ENCODE data around the gene TRDN.
"Not testable (repeated sequence)": the region's sequence is repeated elsewhere in the genome, so short reads cannot be mapped to it uniquely, and the experiment has no call there.

Gene TRDN

DNA sequence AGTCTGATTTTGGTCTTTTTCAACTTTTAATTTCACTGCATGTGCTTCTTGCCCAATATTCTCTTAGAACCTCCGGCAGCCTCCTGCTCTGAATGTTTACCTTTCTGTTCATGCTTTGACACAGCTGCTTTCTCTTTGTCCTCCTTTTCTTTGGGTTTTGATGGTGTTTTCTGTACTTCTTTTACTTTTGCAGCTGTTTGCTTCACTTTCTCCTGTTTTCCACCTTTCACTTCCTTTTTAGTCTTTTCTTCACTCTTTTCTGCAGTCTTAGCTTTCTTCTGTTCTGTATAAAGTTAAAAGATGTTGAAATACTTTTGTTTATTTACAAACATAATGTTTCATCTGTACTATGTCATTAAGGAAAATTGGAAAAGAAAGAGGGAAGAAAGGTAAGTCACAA is 133.1 kb downstream of the TRDN start:
- DNase-seq (ENCODE audit: low spot score), result no peak

DNA sequence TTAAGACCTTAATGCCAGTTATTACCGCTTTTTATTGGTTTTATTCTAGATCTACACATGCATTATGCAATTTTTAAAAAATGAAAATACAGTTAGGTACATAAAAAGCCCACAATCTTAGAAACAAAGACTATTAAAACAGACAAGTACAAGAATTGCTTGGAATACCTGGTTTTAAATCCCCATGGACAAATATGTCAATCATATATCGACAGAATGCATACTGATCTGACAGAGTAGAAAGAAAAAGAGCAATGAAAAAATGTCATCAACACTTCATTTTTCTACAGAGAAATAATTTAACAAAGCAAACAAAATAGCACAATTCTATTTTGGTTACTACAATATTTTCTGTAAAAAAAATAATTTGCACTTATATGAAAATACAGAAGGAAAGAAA is 139.7 kb downstream of the TRDN start:
- DNase-seq (ENCODE audit: low spot score), result no peak

GRCh38 chr6:123489589-123489988 is 147.2 kb downstream of the TRDN start:
- no peak for DNase-seq (ENCODE audit: low spot score)

- DNase-seq (ENCODE audit: low spot score), result no peak
Measured at GRCh38 chr6:123480986-123481385, 155.8 kb downstream of the TRDN start.

DNA sequence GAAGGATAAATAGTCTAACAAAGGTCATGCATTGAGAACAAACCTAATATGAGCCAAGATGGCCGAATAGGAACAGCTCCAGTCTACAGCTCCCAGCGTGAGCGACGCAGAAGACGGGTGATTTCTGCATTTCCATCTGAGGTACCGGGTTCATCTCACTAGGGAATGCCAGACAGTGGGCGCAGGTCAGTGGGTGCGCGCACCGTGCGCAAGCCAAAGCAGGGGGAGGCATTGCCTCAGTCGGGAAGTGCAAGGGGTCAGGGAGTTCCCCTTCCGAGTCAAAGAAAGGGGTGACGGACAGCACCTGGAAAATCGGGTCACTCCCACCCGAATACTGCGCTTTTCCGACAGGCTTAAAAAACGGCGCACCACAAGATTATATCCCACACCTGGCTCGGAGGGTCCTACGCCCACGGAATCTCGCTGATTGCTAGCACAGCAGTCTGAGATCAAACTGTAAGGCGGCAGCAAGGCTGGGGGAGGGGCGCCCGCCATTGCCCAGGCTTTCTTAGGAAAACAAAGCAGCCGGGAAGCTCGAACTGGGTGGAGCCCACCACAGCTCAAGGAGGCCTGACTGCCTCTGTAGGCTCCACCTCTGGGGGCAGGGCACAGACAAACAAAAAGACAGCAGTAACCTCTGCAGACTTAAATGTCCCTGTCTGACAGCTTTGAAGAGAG is 164.6 kb downstream of the TRDN start:
- DNase-seq (ENCODE audit: low spot score), result not testable (repeated sequence)

DNA sequence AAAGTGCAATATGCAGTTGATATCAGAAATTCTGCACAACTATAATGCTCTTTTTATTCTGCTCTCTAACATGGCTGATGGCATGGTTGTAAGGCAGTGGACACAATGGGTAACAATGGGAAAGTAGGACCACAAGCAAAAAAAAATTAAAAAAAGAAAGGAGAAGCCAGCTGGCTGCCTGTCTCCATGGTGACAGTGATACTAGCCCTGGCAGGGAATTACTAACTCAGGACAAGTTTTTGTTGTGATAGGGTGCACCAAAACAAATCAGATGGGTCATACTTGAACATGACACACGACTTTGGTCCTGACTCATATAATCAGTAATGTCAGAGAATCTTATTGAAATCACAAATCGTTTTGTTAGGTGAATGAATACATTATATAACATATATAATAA is 169.4 kb downstream of the TRDN start:
- no peak for DNase-seq (ENCODE audit: low spot score)

DNA sequence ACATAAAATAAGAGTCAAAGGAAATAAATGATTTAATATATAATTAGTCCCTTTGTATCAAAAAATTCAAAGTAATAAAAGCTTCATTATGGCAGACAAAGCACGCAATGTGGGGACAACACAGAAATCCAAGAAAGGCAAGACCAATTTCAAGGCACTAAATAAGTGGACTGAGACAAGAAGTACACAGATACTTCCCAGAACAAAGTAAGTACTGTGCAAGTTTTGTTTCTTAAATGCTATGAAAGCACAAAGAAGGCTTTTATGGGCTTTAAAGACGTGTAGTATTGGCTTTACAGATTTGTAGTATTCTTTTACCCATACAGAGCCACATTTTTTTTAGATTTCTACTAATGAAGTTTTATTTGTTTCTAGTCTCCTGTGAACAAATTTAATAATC is 174.6 kb downstream of the TRDN start:
- no peak for DNase-seq (ENCODE audit: low spot score)

DNA sequence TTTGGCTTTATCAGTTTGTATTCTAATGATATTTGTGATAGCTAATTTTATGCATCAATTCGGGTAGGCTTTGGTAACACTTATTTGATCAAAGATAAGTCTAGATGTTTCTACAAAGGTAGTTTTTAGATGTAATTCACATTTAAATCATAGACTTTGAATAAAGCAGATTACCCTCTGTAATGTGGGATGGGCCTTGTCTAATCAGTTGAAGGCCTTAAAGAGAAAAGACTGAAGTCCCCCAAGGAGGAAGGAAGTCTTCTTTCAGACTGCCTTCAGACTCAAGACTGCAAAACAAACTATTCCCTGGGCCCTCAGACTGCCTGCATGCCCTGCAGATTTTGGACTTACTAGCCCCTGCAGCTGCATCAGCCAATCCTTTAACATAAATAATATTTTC is 178.5 kb downstream of the TRDN start:
- DNase-seq (ENCODE audit: low spot score), result no peak

DNA sequence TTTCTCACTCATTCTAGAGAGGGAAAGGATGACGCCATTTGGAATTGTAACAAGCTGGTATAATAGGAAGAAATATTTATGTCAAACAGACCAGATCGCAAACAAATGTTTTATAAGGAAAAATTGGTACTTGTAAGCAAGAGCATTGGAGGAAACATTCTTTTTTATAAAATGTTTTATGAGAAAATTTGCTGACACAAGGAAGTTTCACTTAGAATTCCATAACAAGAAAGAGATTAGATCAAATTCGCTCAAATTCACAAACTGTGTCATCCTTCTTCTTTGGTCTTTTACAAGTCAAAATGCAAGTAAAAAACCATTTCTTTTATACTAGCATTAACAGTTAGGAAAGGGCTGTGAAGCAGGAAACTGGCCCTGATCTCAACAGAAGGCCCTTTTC is 179.9 kb downstream of the TRDN start:
- no peak for DNase-seq (ENCODE audit: low spot score)

DNA sequence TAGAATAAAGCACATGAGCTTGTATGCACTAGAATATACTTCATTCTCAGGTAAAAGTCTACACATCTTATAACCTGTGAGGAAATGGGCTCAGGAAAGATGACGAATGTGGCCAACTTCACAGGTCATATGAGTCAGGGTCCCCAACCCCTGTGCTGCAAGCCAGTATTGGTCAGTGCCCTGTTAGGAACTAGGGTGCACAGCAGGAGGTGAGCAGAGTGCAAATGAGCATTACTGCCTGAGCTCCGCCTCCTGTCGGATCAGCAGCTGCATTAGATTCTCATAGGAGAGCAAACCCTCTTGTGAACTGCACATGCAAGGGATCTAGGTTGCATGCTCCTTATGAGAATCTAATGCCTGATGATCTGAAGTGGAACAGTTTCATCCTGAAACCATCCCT is 182.3 kb downstream of the TRDN start:
- no peak for DNase-seq (ENCODE audit: low spot score)

GRCh38 chr6:123453071-123453470 is 183.7 kb downstream of the TRDN start:
- not testable (repeated sequence) for DNase-seq (ENCODE audit: low spot score)

DNA sequence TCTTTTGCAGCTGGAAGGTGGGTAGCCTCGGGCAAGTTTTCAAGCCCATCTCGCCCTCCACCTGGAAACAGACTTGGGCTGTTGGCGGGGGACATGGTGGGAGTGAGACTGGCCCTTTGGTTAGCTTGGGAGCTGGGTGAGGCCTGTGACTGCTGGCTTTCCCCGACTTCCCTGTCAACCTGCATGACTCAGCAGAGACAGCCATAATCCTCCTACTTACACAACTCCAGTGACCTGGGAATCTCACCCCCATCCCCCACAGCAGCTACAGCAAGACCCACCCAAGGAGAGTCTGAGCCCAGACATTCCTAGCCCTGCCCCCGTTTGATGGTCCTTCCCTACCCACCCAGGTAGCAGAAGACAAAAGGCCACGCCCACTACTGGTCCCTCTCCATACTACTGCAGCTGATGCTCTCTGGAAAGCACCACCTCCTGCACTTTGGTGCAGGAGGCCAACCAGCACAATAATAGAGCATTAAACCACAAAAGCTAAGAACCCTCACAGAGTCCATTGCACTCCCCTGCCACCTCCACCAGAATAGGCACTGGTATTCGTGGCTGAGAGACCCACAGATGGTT is 188.4 kb downstream of the TRDN start:
- DNase-seq (ENCODE audit: low spot score), result no peak

DNA sequence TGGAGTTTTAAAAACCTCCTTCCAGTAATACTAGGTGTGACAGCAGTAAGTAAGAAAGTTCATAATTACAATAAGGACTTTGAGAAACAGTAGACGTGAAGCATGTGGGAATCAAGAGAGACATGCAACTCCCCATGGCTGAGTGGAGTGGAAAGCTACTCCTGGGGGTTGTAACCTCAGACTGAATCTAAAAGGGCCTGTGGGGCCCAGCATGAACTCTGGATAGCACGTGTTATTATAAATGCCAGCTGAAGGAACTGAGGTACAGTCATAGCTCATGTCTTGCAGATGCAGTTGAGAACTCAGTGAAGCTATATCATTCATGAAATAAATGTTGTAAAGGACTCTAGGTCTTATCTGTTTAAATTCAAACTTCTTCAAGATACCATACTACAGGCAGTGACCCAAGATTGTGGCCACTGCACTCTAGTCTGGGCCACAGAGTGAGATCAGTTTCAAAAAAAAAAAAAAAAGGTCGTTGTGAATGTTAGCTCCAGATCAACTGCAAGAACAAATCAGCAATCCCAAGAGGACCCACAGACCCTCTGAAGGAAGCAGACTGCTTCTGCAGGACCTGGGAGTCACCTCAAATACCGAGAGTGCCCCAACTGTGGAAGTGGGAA is 189.3 kb downstream of the TRDN start:
- DNase-seq (ENCODE audit: low spot score), result no peak

GRCh38 chr6:123439371-123439770 is 197.4 kb downstream of the TRDN start:
- no peak for DNase-seq (ENCODE audit: low spot score)

GRCh38 chr6:123434186-123434585 is 202.6 kb downstream of the TRDN start:
- no peak for DNase-seq (ENCODE audit: low spot score)

DNA sequence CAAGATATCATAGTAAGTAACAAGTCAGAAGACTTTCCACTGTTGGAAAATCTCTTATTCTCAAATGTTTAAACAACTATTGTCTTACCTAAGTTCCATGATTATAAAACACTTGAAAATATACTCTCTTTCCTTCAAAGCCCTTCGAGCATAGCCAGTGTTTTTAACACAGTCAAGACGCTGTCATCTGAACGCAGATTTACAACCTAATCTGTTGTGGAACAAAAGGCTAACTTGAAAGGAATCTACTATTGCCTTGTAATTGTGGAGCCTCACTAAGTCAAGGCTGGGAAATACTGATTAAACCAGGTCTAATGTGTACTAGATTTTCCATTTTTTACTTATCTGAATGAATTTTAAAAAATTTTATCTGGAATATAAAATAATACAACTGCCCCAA is 205.8 kb downstream of the TRDN start:
- DNase-seq (ENCODE audit: low spot score), result no peak

- DNase-seq (ENCODE audit: low spot score), result no peak
Measured at GRCh38 chr6:123427008-123427407, 209.7 kb downstream of the TRDN start.

DNA sequence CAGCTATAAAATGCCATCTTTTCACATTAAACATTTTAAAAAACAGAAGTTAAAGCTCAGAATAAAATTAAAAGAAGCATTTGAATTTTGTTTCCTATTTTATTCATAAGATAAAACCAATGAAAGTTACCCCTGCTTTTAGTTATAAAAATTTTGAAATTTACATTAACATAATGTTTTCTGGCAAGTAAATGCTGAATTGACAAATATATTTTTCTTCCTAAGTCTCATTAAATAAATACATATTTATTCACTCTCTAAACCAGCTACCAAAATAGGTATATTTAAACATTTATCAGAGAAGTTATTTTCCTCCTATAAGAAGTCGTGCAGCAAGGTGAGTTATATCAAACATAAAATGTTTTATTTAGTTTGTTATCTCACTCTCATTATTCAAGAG is 213.6 kb downstream of the TRDN start:
- no peak for DNase-seq (ENCODE audit: low spot score)

DNA sequence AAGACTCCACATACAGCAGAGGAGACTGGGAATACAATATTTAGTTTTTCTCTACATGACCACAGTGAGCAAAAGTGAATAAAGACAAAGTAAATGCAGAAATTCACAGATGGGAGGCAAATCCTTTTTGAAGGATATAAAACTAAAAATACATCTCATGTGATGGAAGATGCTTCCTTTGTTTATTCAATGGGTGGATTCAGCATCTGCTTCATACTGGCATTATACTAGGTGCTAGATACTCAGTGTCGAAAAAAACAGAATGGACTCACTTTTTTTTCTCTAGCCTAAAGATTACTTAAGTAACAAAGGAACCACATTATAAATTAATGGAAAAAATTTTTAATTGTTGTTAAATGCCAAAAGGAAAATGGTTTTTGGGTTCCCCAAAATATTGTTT is 216.2 kb downstream of the TRDN start:
- DNase-seq (ENCODE audit: low spot score), result no peak

DNA sequence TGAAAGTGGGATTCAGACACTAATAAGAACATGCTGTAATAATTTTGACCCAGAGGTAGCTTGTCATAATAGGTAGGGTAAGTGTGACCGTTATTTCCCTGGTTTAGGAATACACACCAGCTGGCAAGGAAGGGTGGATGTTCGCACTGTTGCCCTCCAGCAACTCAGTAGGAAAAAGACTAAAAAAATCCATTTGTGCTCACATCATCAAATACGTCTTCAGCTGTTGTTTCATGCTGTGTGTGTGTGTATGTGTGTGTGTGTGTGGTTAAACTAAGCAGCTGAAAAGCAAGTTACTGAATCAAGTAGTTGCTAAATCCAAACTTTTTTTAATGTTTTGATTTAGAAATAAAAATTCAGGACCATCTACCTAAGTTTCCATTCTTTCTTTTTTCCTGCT is 218.7 kb downstream of the TRDN start:
- no peak for DNase-seq (ENCODE audit: low spot score)

DNA sequence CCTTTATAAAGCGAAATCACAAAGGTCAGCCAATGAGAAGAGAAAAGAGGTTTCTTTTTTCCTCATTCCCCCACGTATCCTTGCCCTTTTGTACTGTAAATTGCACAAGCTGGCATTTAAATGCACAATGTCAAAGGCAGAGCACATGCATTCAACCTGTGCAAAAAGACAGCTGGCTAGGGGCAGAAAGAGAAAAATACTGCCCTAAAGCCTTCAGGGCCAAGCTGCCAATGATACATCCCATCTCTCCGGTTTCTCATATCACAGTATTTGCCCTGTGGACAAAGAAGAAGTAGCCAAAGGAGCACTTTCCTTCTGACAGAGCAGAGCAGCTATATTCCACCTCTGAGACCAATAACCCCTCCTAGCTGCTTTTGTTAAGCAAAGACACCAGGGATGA is 219.2 kb downstream of the TRDN start:
- DNase-seq (ENCODE audit: low spot score), result no peak

DNA sequence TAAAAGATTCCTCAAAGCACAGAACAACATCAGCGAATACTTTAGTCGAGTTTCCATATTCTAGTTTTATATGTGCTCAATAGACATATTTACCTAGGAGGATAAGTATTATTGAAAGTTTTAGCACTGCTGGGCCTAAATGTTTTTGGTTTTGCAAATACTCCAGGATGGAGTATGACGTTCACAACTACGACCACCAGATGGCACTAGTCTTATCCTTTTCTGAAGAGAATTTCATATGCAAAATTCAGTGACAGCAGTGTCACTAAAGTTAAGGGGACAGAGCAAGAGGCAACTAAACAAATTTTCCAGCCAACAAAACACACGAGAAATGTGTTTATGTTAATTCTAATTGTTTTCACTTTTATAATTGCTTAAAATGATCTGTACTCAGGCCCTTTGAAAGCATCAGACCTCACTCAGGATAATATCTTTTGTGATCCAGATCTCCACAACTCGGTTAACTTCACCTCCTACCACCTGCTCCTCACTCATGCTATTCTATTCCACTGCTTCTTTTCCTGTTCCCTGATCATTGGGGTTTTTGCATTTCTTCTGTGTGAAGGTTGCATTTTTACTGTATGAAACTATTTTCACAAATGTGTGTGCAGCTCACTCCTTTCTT is 220.8 kb downstream of the TRDN start:
- DNase-seq (ENCODE audit: low spot score), result peak; percentile 22

DNA sequence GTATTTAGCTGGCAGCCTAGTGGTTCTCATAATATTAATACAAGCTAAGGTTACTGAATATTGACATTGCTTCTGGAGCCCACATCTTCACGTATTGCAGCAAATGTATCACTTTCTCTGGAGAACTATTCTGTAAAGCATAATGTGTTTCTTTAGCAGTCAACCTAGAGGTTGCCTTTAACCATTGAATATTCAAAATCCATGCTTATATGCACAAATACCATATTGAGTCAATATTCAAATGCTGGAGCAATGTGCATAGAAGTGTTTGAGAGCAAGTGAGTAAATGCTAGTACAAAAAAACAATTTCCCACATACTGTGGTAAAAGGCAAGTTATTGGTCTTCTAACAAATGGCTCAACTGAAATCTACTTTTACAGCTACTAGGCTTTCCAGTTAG is 231.8 kb downstream of the TRDN start:
- DNase-seq (ENCODE audit: low spot score), result no peak
